Stimulated activated CD8-positive, alpha-beta memory T cell treated with anti-CD3 and anti-CD28 coated beads, Interleukin-2, amount 100 ng/mL, for 48 hours (primary cell): ENCODE data around the gene SPOCK2.
"Not testable (repeated sequence)": the region's sequence is repeated elsewhere in the genome, so short reads cannot be mapped to it uniquely, and the experiment has no call there.

Source experiments
- DNase-seq, 2 donors: peaks; one replicate each; pipeline ENCODE4 v3.0.0-alpha.2; 2020; ENCODE audit warnings: low read depth in 2 of 2

SPOCK2 gene

GRCh38 chr10:72108004-72108370, 19.6 kb upstream of the SPOCK2 start:
- not testable (repeated sequence) for DNase-seq

- DNase-seq, result no peak
Measured at GRCh38 chr10:72107325-72108003, 19.1 kb upstream of the SPOCK2 start.

GRCh38 chr10:72106896-72107295, 18.5 kb upstream of the SPOCK2 start:
- DNase-seq, result no peak

- no peak for DNase-seq
Measured at GRCh38 chr10:72106154-72106849, 18.0 kb upstream of the SPOCK2 start.

- no peak for DNase-seq
Measured at GRCh38 chr10:72105710-72106109, 17.4 kb upstream of the SPOCK2 start.

GRCh38 chr10:72105098-72105475, 16.7 kb upstream of the SPOCK2 start:
- DNase-seq, result no peak

GRCh38 chr10:72104472-72105097, 16.2 kb upstream of the SPOCK2 start:
- DNase-seq, result no peak

GRCh38 chr10:72099600-72099921, 11.2 kb upstream of the SPOCK2 start:
- DNase-seq, result no peak

- no peak for DNase-seq
Measured at GRCh38 chr10:72098836-72099599, 10.7 kb upstream of the SPOCK2 start.

GRCh38 chr10:72098301-72098835, 10.0 kb upstream of the SPOCK2 start:
- DNase-seq, result no peak

GRCh38 chr10:72097448-72098300, 9.3 kb upstream of the SPOCK2 start:
- no peak for DNase-seq

GRCh38 chr10:72096115-72097000, 8.0 kb upstream of the SPOCK2 start:
- DNase-seq, result no peak

GRCh38 chr10:72095195-72095594, 6.8 kb upstream of the SPOCK2 start:
- DNase-seq, result no peak

GRCh38 chr10:72094574-72094973, 6.2 kb upstream of the SPOCK2 start:
- no peak for DNase-seq

- DNase-seq, result no peak
Measured at GRCh38 chr10:72093450-72093849, 5.1 kb upstream of the SPOCK2 start.

- no peak for DNase-seq
Measured at GRCh38 chr10:72092987-72093386, 4.6 kb upstream of the SPOCK2 start.

GRCh38 chr10:72092171-72092924, 4.0 kb upstream of the SPOCK2 start:
- no peak for DNase-seq

- DNase-seq, result no peak
Measured at GRCh38 chr10:72090326-72090725, 2.0 kb upstream of the SPOCK2 start.

- DNase-seq, result no peak
Measured at GRCh38 chr10:72089618-72090017, 1.3 kb upstream of the SPOCK2 start.
